Measurements from ENCODE around the gene CTSE. TPM values are rescaled to one million over a fixed set of nuclear protein-coding genes. Genes with fewer than 3 reads are reported as not detected.

CTSE gene
- total and polyA plus RNA-seq, 8 donors, result 6.7 to 966 (median 138) TPM

- no peak overlapping the region for H3K27ac ChIP-seq
- no peak for TF ChIP-seq EP300 (IDR thresholded peaks at IDR 0.05)
- no peak for TF ChIP-seq POLR2AphosphoS5 (IDR thresholded peaks at IDR 0.05)
- no peak for TF ChIP-seq POLR2A (IDR thresholded peaks at IDR 0.05)
- no peak for TF ChIP-seq CTCF (IDR thresholded peaks at IDR 0.05)
- H3K4me1 ChIP-seq, result peaks cover 0 to 51% (median 14%) of the 10 kb centered on the region in 4 donors
- peaks cover 0 to 41% (median 20%) of the 10 kb centered on the region in 4 donors for H3K36me3 ChIP-seq
- WGBS, 5 donors, result 61 to 75% (median 63%) methylated on average over 4 to 5 of the region's 5 CpGs
- intact Hi-C loops (cut with DNase I; ENCODE audit: low total_unique reads), result no loop called here
- H3K9me3 ChIP-seq, result no peaks in the 10 kb centered on the region
- H3K27me3 ChIP-seq, result no peaks in the 10 kb centered on the region
- no peak for DNase-seq
- no peak overlapping the region for H3K4me3 ChIP-seq
Measured at GRCh38 chr1:206010060-206010459, 13.6 kb downstream of the CTSE start.

- Histone ChIP-seq H3K27ac (peak overlapping the region in 2 of 5 donors; percentile 44 to 46), H3K9me3 (no peaks in the 10 kb centered on the region), H3K36me3 (peaks cover 0 to 23% (median 11%) of the 10 kb centered on the region in 4 donors), H3K4me1 (peaks cover 21 to 48% (median 34%) of the 10 kb centered on the region in 4 donors), H3K27me3 (no peaks in the 10 kb centered on the region), H3K4me3 (no peak overlapping the region)
- 63 to 79% (median 71%) methylated on average over 3 to 4 of the region's 4 CpGs for WGBS, 5 donors
- no peak for DNase-seq
- TF ChIP-seq POLR2AphosphoS5 (IDR thresholded peaks at IDR 0.05) (no peak), CTCF (IDR thresholded peaks at IDR 0.05) (no peak), POLR2A (IDR thresholded peaks at IDR 0.05) (no peak), EP300 (IDR thresholded peaks at IDR 0.05) (no peak)
- intact Hi-C loops (cut with DNase I; ENCODE audit: low total_unique reads), result no loop called here
Measured at GRCh38 chr1:206006946-206007345, 16.7 kb downstream of the CTSE start.

GRCh38 chr1:206005778-206006180, 17.9 kb downstream of the CTSE start:
- WGBS, 5 donors, result 44 to 62% (median 54%) methylated on average over 8 of the region's 8 CpGs
- TF ChIP-seq CTCF (IDR thresholded peaks at IDR 0.05), result no peak
- TF ChIP-seq POLR2AphosphoS5 (IDR thresholded peaks at IDR 0.05), result no peak
- TF ChIP-seq EP300 (IDR thresholded peaks at IDR 0.05), result no peak
- intact Hi-C loops (cut with DNase I; ENCODE audit: low total_unique reads), result no loop called here
- peak overlapping the region; percentile 75 to 86 (median 80) for H3K27ac ChIP-seq
- H3K9me3 ChIP-seq, result no peaks in the 10 kb centered on the region
- H3K36me3 ChIP-seq, result peaks cover 0 to 19% (median 5%) of the 10 kb centered on the region in 4 donors
- no peak overlapping the region for H3K4me3 ChIP-seq
- H3K27me3 ChIP-seq, result no peaks in the 10 kb centered on the region
- peaks cover 30 to 54% (median 43%) of the 10 kb centered on the region in 4 donors for H3K4me1 ChIP-seq
- peak in 1 of 2 donors; percentile 53 for DNase-seq

- Histone ChIP-seq H3K36me3 (peaks cover 0 to 14% (median 2%) of the 10 kb centered on the region in 4 donors), H3K9me3 (no peaks in the 10 kb centered on the region), H3K27me3 (no peaks in the 10 kb centered on the region), H3K27ac (peak overlapping the region; percentile 75 to 86 (median 80)), H3K4me1 (peaks cover 33 to 60% (median 44%) of the 10 kb centered on the region in 4 donors), H3K4me3 (no peak overlapping the region)
- WGBS, 5 donors, result 28 to 65% (median 45%) methylated on average over 7 of the region's 7 CpGs
- intact Hi-C loops (cut with DNase I; ENCODE audit: low total_unique reads), result no loop called here
- DNase-seq, result peak; percentile 71 to 73
- no peak for TF ChIP-seq EP300 (IDR thresholded peaks at IDR 0.05)
- TF ChIP-seq POLR2AphosphoS5 (IDR thresholded peaks at IDR 0.05), result peak in 2 of 3 donors; percentile 59 to 78
Measured at GRCh38 chr1:206005234-206005633, 18.5 kb downstream of the CTSE start.

- Histone ChIP-seq H3K27me3 (no peaks in the 10 kb centered on the region), H3K4me3 (no peak overlapping the region), H3K4me1 (peaks cover 33 to 60% (median 44%) of the 10 kb centered on the region in 4 donors), H3K36me3 (peaks cover 0 to 10% (median under 1%) of the 10 kb centered on the region in 4 donors), H3K9me3 (no peaks in the 10 kb centered on the region), H3K27ac (peak overlapping the region; percentile 75 to 86 (median 80))
- TF ChIP-seq EP300 (IDR thresholded peaks at IDR 0.05) (no peak), CTCF (IDR thresholded peaks at IDR 0.05) (no peak), POLR2A (IDR thresholded peaks at IDR 0.05) (no peak), POLR2AphosphoS5 (IDR thresholded peaks at IDR 0.05) (no peak)
- intact Hi-C loops (cut with DNase I; ENCODE audit: low total_unique reads), result no loop called here
- DNase-seq, result peak; percentile 72 to 74
- 40 to 76% (median 52%) methylated on average over 12 of the region's 12 CpGs for WGBS, 5 donors
Measured at GRCh38 chr1:206004826-206005225, 18.9 kb downstream of the CTSE start.

Data from stomach (tissue), 9 donors.